NCI-H2107 treated with DMSO at 0.1 percent for 48 hours (cell line): ENCODE data around the gene CC2D1B.

Source experiments
- DNase-seq: peaks from one replicate; lab custom pipeline; 2025; ENCODE audit not compliant: unreplicated experiment; lab: John Stamatoyannopoulos, UW

The CC2D1B gene

DNA sequence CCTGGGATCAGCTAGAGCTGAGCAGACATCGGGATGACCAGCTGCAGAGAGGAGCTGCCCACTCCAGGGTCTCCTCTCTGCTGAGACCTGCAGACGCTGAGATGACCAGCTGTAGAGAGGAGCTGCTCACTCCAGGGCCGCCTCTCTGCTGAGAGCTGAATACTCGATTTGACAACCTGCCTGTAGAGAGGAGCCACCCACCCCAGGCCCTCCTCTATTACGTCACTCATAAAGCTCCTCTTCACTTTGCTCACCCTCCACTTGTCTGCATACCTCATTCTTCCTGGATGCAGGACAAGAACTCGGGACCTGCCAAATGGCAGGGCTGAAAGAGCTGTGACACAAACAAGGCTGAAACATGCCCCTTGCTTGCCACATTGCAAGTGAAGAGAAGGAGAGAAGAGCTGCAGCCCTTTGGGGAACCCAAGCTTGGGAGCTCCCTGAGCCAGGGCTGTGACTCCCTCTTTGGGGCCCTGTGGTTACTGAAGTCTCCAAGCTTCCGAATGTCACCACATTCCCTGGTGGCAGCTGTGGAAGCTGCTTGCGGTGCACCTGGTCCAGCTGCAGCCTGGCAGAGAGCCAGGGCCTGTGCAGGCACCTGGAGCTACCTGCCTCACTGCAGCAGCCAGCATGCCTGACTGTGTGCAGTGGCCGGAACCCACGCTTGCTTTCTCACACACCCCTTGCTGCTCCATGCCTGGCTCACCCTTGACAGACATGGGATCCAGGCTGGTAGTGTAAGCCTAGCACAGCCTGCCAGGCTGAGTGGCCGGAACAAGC lies 59.6 kb downstream of the CC2D1B start:
- DNase-seq = no peak

- no peak for DNase-seq
Measured at GRCh38 chr1:52305417-52306226, 60.4 kb downstream of the CC2D1B start.
